Mucosa of descending colon (tissue), 3 donors: Measurements from ENCODE around the gene ACVRL1. TPM values are rescaled to one million over a fixed set of nuclear protein-coding genes. Genes with fewer than 3 reads are reported as not detected.

ENCODE experiments used
- ATAC-seq: fragments of 200-7000 bp; cut with Tn5 transposase; one replicate; pipeline ENCODE4 v1.9.1; 2020; ENCODE audit warnings: mild to moderate bottlenecking, moderate library complexity
- DNase-seq, 3 donors: peaks; one replicate each; pipeline ENCODE4 v3.0.0-alpha.2; 2020
- H3K36me3 ChIP-seq: fragments of 200-600 bp; one replicate; pipeline ENCODE4 v1.8.0; 2021; ENCODE audit warnings: low read depth, mild to moderate bottlenecking
- H3K4me1 ChIP-seq: fragments of 200-600 bp; one replicate; pipeline ENCODE4 v1.8.0; 2021; ENCODE audit warnings: low read depth, mild to moderate bottlenecking
- H3K4me3 ChIP-seq: fragments of 200-600 bp; one replicate; pipeline ENCODE4 v1.8.0; 2021; ENCODE audit warnings: mild to moderate bottlenecking
- H3K9me3 ChIP-seq: fragments of 200-600 bp; one replicate; pipeline ENCODE4 v1.8.0; 2021; ENCODE audit warnings: mild to moderate bottlenecking
- CTCF ChIP-seq: fragments of 200-600 bp; IDR thresholded peaks from one replicate; pipeline ENCODE4 v1.8.0; 2022; ENCODE audit warnings: antibody characterized with exemption, mild to moderate bottlenecking
- intact Hi-C, 2 donors: fragments of 100-400 bp; cut with DNase I in 1 of 2; cut with micrococcal nuclease in 1 of 2; formaldehyde crosslinking; loops; one replicate each; pipeline versions ENCODE4 v1.11.0 to v1.11.1; 2022; cut with DNase I, micrococcal nuclease
- total RNA-seq, 3 donors: library from RNA; stranded (reverse); fragmentation: NEBNext Ultra II Directional in 2 of 3; extraction: Animal tissue kit (Norgen Biotek cat#: 25700) in 2 of 3; gene quantifications; one replicate each; pipeline versions ENCODE4 v1.2.1 to v1.2.4, GENCODE V29; 2021 to 2023
- donor health status: DM: no; HTN: no; CAD: no; lungs with moderate emphysema.
- donor health status: DM: no; HTN: no; CAD: no.
- donor health status: DM: no; HTN: yes; CAD: no.

ACVRL1 gene
- total RNA-seq, 3 donors from 2014 or later: 132 to 261 (median 247) TPM

DNA sequence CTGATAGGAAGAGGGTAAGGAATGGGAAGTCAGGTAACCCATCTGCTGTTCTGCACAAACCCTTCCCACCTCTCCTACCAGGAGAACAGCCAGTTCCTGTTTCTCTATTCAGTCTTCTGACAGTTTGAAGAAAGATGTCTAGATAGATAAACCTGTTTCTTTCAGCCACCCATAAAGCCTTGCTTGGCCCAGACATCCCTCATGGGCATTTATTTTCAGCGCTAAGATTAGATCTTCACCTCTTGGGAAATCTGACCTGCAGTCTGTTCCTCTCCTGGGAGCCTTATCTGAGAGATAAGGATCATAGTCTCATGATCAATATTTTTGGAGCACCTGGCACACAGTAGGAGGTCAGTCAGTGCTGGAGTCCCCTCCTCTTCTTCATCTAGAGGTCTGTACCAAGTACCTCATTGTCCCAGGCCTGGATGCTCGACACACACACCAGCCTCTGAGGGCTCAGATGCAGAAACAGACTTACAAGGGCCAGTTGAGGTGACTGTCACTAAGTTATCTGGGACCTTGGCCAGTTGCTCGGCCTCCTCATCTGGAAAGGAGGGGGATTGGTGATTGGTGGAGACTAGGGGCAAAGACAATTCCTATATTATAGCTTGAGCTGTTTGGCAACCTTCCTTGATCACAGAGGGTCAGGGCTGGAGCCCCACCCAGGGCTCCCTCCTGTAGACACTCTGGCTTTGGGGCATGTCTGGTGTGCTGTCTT, 18.2 kb downstream of the ACVRL1 start:
- no peak for ATAC-seq
- intact Hi-C loops: loop anchor here in 1 of 2 donors (5.0 kb wide), 1 partner anchor 57 kb away; no protein-coding TSS in a partner anchor

DNA sequence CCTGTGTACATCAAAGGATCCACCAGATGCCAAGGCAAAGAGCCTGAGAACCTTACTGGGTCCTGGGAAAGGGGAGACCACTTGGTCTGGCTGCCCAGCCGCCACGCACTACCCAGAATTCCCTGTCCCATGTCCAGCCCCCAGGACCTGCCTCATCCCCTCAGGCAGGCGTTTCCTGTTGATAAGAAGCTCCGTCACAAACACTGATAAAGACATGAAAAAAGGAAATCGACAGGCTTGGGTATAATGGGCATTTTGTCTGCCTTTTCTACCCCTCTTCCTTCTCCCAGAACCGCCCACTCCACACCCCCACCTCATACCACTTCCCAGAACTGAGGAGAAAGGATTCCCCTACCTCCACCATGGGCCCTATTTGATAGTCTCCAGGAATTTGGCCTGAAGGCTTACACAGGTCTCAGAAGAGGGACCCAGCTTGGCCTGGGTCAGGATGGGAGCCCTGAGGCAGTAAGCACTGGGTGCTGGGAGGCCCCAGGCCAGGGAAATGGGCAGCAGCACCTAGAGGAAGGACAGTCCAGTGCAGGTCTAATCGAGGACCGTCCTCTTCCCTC, 18.8 kb downstream of the ACVRL1 start:
- no peaks in the 10 kb centered on the region for H3K36me3 ChIP-seq
- no peak overlapping the region for H3K4me3 ChIP-seq
- TF ChIP-seq CTCF: no peak
- DNase-seq (no peak), ATAC-seq (no peak)
- intact Hi-C loops: loop anchor here in 1 of 2 donors (5.0 kb wide), 1 partner anchor 56 kb away; no protein-coding TSS in a partner anchor
- H3K4me1 ChIP-seq: peaks cover 15% of the 10 kb centered on the region
- no peaks in the 10 kb centered on the region for H3K9me3 ChIP-seq

More for the DNA sequence above, 18.2 kb downstream of the ACVRL1 start:
- H3K4me1 ChIP-seq: peaks cover 15% of the 10 kb centered on the region
- no peak for TF ChIP-seq CTCF
- no peak for DNase-seq
- no peaks in the 10 kb centered on the region for H3K36me3 ChIP-seq
- H3K9me3 ChIP-seq: no peaks in the 10 kb centered on the region
- H3K4me3 ChIP-seq: no peak overlapping the region

DNA sequence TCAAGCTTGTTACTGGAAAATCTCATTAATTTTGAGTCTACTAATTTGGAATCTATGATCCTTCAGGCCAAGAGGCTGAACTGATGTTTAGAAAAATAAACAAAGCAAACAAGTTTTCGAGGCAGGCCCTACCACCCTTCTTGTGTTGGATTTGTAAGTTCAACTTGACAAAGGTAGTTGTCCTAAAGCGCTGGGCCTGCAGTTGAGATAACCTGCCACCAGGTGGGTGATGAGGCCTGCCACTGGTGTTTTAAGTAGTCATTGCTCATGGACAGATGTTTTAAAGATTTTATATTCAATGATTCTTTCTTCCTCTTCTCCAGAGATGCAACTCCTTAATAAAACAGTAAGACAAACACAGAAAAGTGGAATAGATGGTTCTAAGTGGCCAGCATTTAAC, 19.4 kb downstream of the ACVRL1 start:
- peak; percentile 43 for TF ChIP-seq CTCF
- ATAC-seq (peak; percentile 40), DNase-seq (peak in 2 of 3 donors; percentile 81 to 86)
- intact Hi-C loops: loop anchor here in 1 of 2 donors (5.0 kb wide), 1 partner anchor 56 kb away; no protein-coding TSS in a partner anchor
- Histone ChIP-seq H3K4me1 (peaks cover 15% of the 10 kb centered on the region), H3K4me3 (no peak overlapping the region), H3K9me3 (no peaks in the 10 kb centered on the region), H3K36me3 (no peaks in the 10 kb centered on the region)

- H3K4me3 ChIP-seq: no peak overlapping the region
- no peak for DNase-seq
- no peak for ATAC-seq
- no peaks in the 10 kb centered on the region for H3K36me3 ChIP-seq
- no peaks in the 10 kb centered on the region for H3K4me1 ChIP-seq
- no peak for TF ChIP-seq CTCF
- no peaks in the 10 kb centered on the region for H3K9me3 ChIP-seq
- intact Hi-C loops: no loop called here
These were observed 25.1 kb downstream of the ACVRL1 start for GRCh38 chr12:51932218-51933076.

- Histone ChIP-seq H3K4me3 (no peak overlapping the region), H3K9me3 (no peaks in the 10 kb centered on the region), H3K36me3 (no peaks in the 10 kb centered on the region), H3K4me1 (peaks cover 2% of the 10 kb centered on the region)
- DNase-seq (no peak), ATAC-seq (no peak)
- no peak for TF ChIP-seq CTCF
- intact Hi-C loops: no loop called here
These were observed 26.8 kb downstream of the ACVRL1 start for GRCh38 chr12:51934080-51934479.
